HEK293 (cell line): ENCODE data around the gene SPRY1.
A peak's percentile ranks its signal among the peaks of the same experiment; 100 is the strongest.

ENCODE experiments used
- CTCF ChIP-seq: fragments of 450-650 bp; formaldehyde crosslinking; IDR thresholded peaks from 2 replicates; pipeline ENCODE4 v1.5.1; 2016; ENCODE audit warnings: missing biosample characterization, missing genetic modification characterization
- EGR2 ChIP-seq: fragments of 450-650 bp; formaldehyde crosslinking; IDR thresholded peaks from 2 replicates; pipeline ENCODE4 v1.5.1; 2016; ENCODE audit warnings: low read depth, missing biosample characterization, missing genetic modification characterization
- GLIS1 ChIP-seq: fragments of 450-650 bp; formaldehyde crosslinking; IDR thresholded peaks from 2 replicates; pipeline ENCODE4 v1.5.1; 2016; ENCODE audit warnings: missing biosample characterization, missing genetic modification characterization
- HIC1 ChIP-seq: fragments of 450-650 bp; formaldehyde crosslinking; IDR thresholded peaks from 2 replicates; pipeline ENCODE4 v1.5.1; 2016; ENCODE audit warnings: missing biosample characterization, missing genetic modification characterization
- PATZ1 ChIP-seq: fragments of 450-650 bp; formaldehyde crosslinking; IDR thresholded peaks from 2 replicates; pipeline ENCODE4 v1.5.1; 2016; ENCODE audit warnings: missing biosample characterization, missing genetic modification characterization
- PBX3 ChIP-seq: sonication (generic); formaldehyde crosslinking; IDR thresholded peaks from 2 replicates; pipeline ENCODE4 v1.8.1; 2022; ENCODE audit warnings: mild to moderate bottlenecking, moderate library complexity, missing genetic modification reagents
- SCRT2 ChIP-seq: fragments of 450-650 bp; formaldehyde crosslinking; IDR thresholded peaks from 2 replicates; pipeline ENCODE4 v1.5.1; 2016; ENCODE audit warnings: missing biosample characterization, missing genetic modification characterization
- SP2 ChIP-seq: fragments of 450-650 bp; formaldehyde crosslinking; IDR thresholded peaks from 2 replicates; pipeline ENCODE4 v1.5.1; 2016; ENCODE audit warnings: missing biosample characterization, missing genetic modification characterization
- TRIM28 ChIP-seq: IDR thresholded peaks from 2 replicates; pipeline ENCODE4 v1.6.1; 2011; ENCODE audit warnings: low read length, control low read depth, borderline replicate concordance
- ZBTB44 ChIP-seq: fragments of 450-650 bp; IDR thresholded peaks from 2 replicates; pipeline ENCODE4 v1.5.1; 2018; ENCODE audit warnings: missing biosample characterization, mild to moderate bottlenecking, missing genetic modification characterization
- ZBTB6 ChIP-seq: fragments of 450-650 bp; formaldehyde crosslinking; IDR thresholded peaks from 2 replicates; pipeline ENCODE4 v1.5.1; 2017; ENCODE audit warnings: missing biosample characterization, missing genetic modification characterization
- ZEB2 ChIP-seq: fragments of 450-650 bp; formaldehyde crosslinking; IDR thresholded peaks from 2 replicates; pipeline ENCODE4 v1.5.1; 2016; ENCODE audit warnings: missing biosample characterization, missing genetic modification characterization
- ZFP3 ChIP-seq: fragments of 450-650 bp; formaldehyde crosslinking; IDR thresholded peaks from 2 replicates; pipeline ENCODE4 v1.5.1; 2016; ENCODE audit warnings: low read depth, missing biosample characterization, missing genetic modification characterization
- ZFP41 ChIP-seq: fragments of 450-650 bp; formaldehyde crosslinking; IDR thresholded peaks from 2 replicates; pipeline ENCODE4 v1.5.1; 2016; ENCODE audit warnings: missing biosample characterization, missing genetic modification characterization, borderline replicate concordance
- ZNF221 ChIP-seq: fragments of 450-650 bp; formaldehyde crosslinking; IDR thresholded peaks from 2 replicates; pipeline ENCODE4 v1.5.1; 2017; ENCODE audit warnings: missing biosample characterization, missing genetic modification characterization, borderline replicate concordance
- ZNF341 ChIP-seq: fragments of 450-650 bp; formaldehyde crosslinking; IDR thresholded peaks from 2 replicates; pipeline ENCODE4; 2016; ENCODE audit warnings: low read depth, missing biosample characterization, missing genetic modification characterization
- ZNF354C ChIP-seq: fragments of 450-650 bp; formaldehyde crosslinking; IDR thresholded peaks from 2 replicates; pipeline ENCODE4 v1.5.1; 2016; ENCODE audit warnings: missing biosample characterization, missing genetic modification characterization, low read depth, borderline replicate concordance
- ZNF530 ChIP-seq: fragments of 450-650 bp; formaldehyde crosslinking; IDR thresholded peaks from 2 replicates; pipeline ENCODE4 v1.5.1; 2016; ENCODE audit warnings: low read depth, missing biosample characterization, missing genetic modification characterization
- ZNF600 ChIP-seq: fragments of 450-650 bp; formaldehyde crosslinking; IDR thresholded peaks from 2 replicates; pipeline ENCODE4 v1.5.1; 2016; ENCODE audit warnings: missing biosample characterization, missing genetic modification characterization
- ZNF660 ChIP-seq: fragments of 450-650 bp; IDR thresholded peaks from 2 replicates; pipeline ENCODE4 v1.5.1; 2018; ENCODE audit warnings: missing biosample characterization, mild to moderate bottlenecking, missing genetic modification characterization
- ZNF707 ChIP-seq: fragments of 450-650 bp; formaldehyde crosslinking; IDR thresholded peaks from 2 replicates; pipeline ENCODE4 v1.5.1; 2016; ENCODE audit warnings: missing biosample characterization, missing genetic modification characterization
- ZNF747 ChIP-seq: fragments of 450-650 bp; formaldehyde crosslinking; IDR thresholded peaks from 2 replicates; pipeline ENCODE4 v1.5.1; 2016; ENCODE audit warnings: missing biosample characterization, missing genetic modification characterization
- ZNF768 ChIP-seq: fragments of 450-650 bp; formaldehyde crosslinking; IDR thresholded peaks from 2 replicates; pipeline ENCODE4 v1.5.1; 2018; ENCODE audit warnings: missing biosample characterization, mild to moderate bottlenecking, missing genetic modification characterization
- ZNF776 ChIP-seq: fragments of 450-650 bp; formaldehyde crosslinking; IDR thresholded peaks from 2 replicates; pipeline ENCODE4 v1.5.0; 2017; ENCODE audit warnings: missing biosample characterization, missing genetic modification characterization, borderline replicate concordance
- ZNF777 ChIP-seq: fragments of 450-650 bp; formaldehyde crosslinking; IDR thresholded peaks from 2 replicates; pipeline ENCODE4 v1.5.1; 2017; ENCODE audit warnings: missing biosample characterization, missing genetic modification characterization, borderline replicate concordance
- ZNF837 ChIP-seq: fragments of 450-650 bp; formaldehyde crosslinking; IDR thresholded peaks from 2 replicates; pipeline ENCODE4 v1.5.1; 2016; ENCODE audit warnings: missing biosample characterization, missing genetic modification characterization
- ZSCAN16 ChIP-seq: fragments of 450-650 bp; formaldehyde crosslinking; IDR thresholded peaks from 2 replicates; pipeline ENCODE4 v1.5.1; 2016; ENCODE audit warnings: missing biosample characterization, missing genetic modification characterization
- ZSCAN30 ChIP-seq: fragments of 450-650 bp; IDR thresholded peaks from 2 replicates; pipeline ENCODE4 v1.5.1; 2018; ENCODE audit warnings: missing biosample characterization, mild to moderate bottlenecking, missing genetic modification characterization, moderate library complexity
- ZXDB ChIP-seq: fragments of 450-650 bp; formaldehyde crosslinking; IDR thresholded peaks from 2 replicates; pipeline ENCODE4 v1.5.1; 2016; ENCODE audit warnings: missing biosample characterization, missing genetic modification characterization

SPRY1 gene

GRCh38 chr4:123397144-123398065 lies 810 bp downstream of the SPRY1 start (continued):
- TF ChIP-seq ZNF341 (tag by site-specific recombination) (no peak), ZNF354C (tag by site-specific recombination) (no peak), ZBTB6 (tag by site-specific recombination) (no peak), SP2 (tag by site-specific recombination) (0 out of 2 replicates have a peak, but pooled peaks have one; percentile 17), ZFP41 (tag by site-specific recombination) (no peak), SCRT2 (peak; percentile 78), ZFP3 (tag by site-specific recombination) (peak; percentile 51; the same call in 1 of the 2 replicates), ZNF600 (no peak), GLIS1 (tag by site-specific recombination) (peak; percentile 29; the same call in 1 of the 2 replicates), ZNF530 (tag by site-specific recombination) (no peak), ZNF221 (no peak), ZSCAN30 (tag by site-specific recombination) (peak; percentile 80), PBX3 (CRISPR knock-in tag) (peak; percentile 87), ZXDB (tag by site-specific recombination) (no peak), ZBTB44 (tag by site-specific recombination) (0 out of 2 replicates have a peak, but pooled peaks have one; percentile 17), ZNF768 (no peak), ZNF747 (tag by site-specific recombination) (no peak), ZSCAN16 (tag by site-specific recombination) (no peak), ZNF837 (no peak), ZNF777 (tag by site-specific recombination) (no peak), CTCF (tag by site-specific recombination) (0 out of 2 replicates have a peak, but pooled peaks have one; percentile 27), TRIM28 (no peak), ZEB2 (tag by site-specific recombination) (peak; percentile 26), ZNF707 (no peak), PATZ1 (tag by site-specific recombination) (peak; percentile 77), EGR2 (tag by site-specific recombination) (no peak), HIC1 (tag by site-specific recombination) (peak; percentile 84), ZNF660 (tag by site-specific recombination) (0 out of 2 replicates have a peak, but pooled peaks have one; percentile 37), ZNF776 (tag by site-specific recombination) (no peak)
